A549 (cell line): ENCODE measurements around the gene DUSP10.

Source experiments
- BHLHE40 ChIP-seq: IDR thresholded peaks from 2 replicates; pipeline ENCODE4 v1.6.1; 2012; ENCODE audit warnings: low read depth, low read length, inconsistent platforms
- CHD2 ChIP-seq: fragments of 150-350 bp; IDR thresholded peaks from 2 replicates; pipeline ENCODE4 v1.6.1; 2014; ENCODE audit warnings: low read length; ENCODE audit not compliant: partially characterized antibody
- EP300 ChIP-seq, 2 experiments: fragments of >200 bp; sonication (Bioruptor Twin); formaldehyde crosslinking; IDR thresholded peaks; 2 replicates in 1 of 2; 3 replicates in 1 of 2; pipeline ENCODE4 v1.6.1; 2016 to 2017
- JUN ChIP-seq, 2 experiments: fragments of >200 bp; sonication (Bioruptor Twin); formaldehyde crosslinking; IDR thresholded peaks; 2 replicates in 1 of 2; 3 replicates in 1 of 2; pipeline ENCODE4 v1.6.1; 2016 to 2017
- KDM1A ChIP-seq: fragments of 200-600 bp; sonication (generic); IDR thresholded peaks from 2 replicates; pipeline ENCODE4 v1.6.1; 2016; ENCODE audit warnings: low read depth, mild to moderate bottlenecking
- POLR2A ChIP-seq: IDR thresholded peaks from 2 replicates; pipeline ENCODE4 v1.6.1; 2012; ENCODE audit warnings: mild to moderate bottlenecking, low read length
- RAD21 ChIP-seq, 2 experiments: fragments of >200 bp in 1 of 2; sonication (Bioruptor Twin) in 1 of 2; formaldehyde crosslinking in 1 of 2; IDR thresholded peaks in 1 of 2; conservative IDR thresholded peaks in 1 of 2; 2 replicates in 1 of 2; 3 replicates in 1 of 2; pipeline ENCODE4 v1.6.1; 2012 to 2018; ENCODE audit warnings: inconsistent platforms in 1 of 2
- SMC3 ChIP-seq: fragments of >200 bp; sonication (Bioruptor Twin); formaldehyde crosslinking; IDR thresholded peaks from 3 replicates; pipeline ENCODE4 v1.6.1; 2018; ENCODE audit warnings: inconsistent platforms
- USF2 ChIP-seq: fragments of 450-650 bp; IDR thresholded peaks from 2 replicates; pipeline ENCODE4 v1.6.1; 2014; ENCODE audit warnings: antibody characterized with exemption
- TF ChIP-seq, protein P1 (sequence below): fragments of >200 bp; sonication (Bioruptor Twin); formaldehyde crosslinking; IDR thresholded peaks from 3 replicates; pipeline ENCODE4 v1.5.1; 2016
- TF ChIP-seq, protein P2 (sequence below): fragments of 200-600 bp; sonication (generic); IDR thresholded peaks from 2 replicates; pipeline ENCODE4 v1.6.1; 2016; ENCODE audit warnings: antibody characterized with exemption, mild to moderate bottlenecking, moderate library complexity
- TF ChIP-seq, protein P3 (sequence below): IDR thresholded peaks from 2 replicates; pipeline ENCODE4 v1.6.1; 2012
- TF ChIP-seq, protein P4 (sequence below): IDR thresholded peaks from 2 replicates; pipeline ENCODE4 v1.6.1; 2012

DNA sequence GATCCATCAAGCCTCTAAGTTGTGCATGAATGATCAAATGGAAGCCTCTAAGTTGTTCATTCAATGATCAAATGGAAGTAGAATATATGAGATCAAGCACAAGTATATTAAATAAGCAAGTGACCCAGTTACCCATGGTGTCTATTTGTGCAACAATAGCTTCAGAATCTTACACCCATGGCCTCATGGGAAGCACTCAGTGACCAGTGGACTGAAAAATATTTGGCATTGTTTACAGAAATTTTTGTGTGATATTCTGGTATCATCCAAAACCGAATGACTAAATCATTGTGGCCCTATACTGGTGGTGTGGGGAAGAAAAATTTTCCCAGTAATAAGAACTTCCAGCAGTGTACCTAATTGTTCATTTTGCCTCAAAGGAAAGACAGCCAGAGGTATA is 46.6 kb downstream of the DUSP10 start:
- TF ChIP-seq, protein P1, sequence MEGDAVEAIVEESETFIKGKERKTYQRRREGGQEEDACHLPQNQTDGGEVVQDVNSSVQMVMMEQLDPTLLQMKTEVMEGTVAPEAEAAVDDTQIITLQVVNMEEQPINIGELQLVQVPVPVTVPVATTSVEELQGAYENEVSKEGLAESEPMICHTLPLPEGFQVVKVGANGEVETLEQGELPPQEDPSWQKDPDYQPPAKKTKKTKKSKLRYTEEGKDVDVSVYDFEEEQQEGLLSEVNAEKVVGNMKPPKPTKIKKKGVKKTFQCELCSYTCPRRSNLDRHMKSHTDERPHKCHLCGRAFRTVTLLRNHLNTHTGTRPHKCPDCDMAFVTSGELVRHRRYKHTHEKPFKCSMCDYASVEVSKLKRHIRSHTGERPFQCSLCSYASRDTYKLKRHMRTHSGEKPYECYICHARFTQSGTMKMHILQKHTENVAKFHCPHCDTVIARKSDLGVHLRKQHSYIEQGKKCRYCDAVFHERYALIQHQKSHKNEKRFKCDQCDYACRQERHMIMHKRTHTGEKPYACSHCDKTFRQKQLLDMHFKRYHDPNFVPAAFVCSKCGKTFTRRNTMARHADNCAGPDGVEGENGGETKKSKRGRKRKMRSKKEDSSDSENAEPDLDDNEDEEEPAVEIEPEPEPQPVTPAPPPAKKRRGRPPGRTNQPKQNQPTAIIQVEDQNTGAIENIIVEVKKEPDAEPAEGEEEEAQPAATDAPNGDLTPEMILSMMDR: no peak
- TF ChIP-seq, protein P2, sequence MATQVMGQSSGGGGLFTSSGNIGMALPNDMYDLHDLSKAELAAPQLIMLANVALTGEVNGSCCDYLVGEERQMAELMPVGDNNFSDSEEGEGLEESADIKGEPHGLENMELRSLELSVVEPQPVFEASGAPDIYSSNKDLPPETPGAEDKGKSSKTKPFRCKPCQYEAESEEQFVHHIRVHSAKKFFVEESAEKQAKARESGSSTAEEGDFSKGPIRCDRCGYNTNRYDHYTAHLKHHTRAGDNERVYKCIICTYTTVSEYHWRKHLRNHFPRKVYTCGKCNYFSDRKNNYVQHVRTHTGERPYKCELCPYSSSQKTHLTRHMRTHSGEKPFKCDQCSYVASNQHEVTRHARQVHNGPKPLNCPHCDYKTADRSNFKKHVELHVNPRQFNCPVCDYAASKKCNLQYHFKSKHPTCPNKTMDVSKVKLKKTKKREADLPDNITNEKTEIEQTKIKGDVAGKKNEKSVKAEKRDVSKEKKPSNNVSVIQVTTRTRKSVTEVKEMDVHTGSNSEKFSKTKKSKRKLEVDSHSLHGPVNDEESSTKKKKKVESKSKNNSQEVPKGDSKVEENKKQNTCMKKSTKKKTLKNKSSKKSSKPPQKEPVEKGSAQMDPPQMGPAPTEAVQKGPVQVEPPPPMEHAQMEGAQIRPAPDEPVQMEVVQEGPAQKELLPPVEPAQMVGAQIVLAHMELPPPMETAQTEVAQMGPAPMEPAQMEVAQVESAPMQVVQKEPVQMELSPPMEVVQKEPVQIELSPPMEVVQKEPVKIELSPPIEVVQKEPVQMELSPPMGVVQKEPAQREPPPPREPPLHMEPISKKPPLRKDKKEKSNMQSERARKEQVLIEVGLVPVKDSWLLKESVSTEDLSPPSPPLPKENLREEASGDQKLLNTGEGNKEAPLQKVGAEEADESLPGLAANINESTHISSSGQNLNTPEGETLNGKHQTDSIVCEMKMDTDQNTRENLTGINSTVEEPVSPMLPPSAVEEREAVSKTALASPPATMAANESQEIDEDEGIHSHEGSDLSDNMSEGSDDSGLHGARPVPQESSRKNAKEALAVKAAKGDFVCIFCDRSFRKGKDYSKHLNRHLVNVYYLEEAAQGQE: no peak
- TF ChIP-seq JUN (IDR thresholded peaks at IDR 0.05) (no peak), POLR2A (no peak), CHD2 (no peak), KDM1A (no peak), RAD21 (conservative IDR thresholded peaks at IDR 0.05 in 1 of 2, IDR thresholded peaks at IDR 0.05 in 1 of 2) (no peak), BHLHE40 (no peak), USF2 (no peak), EP300 (IDR thresholded peaks at IDR 0.05) (no peak), SMC3 (no peak)
- TF ChIP-seq, protein P3, sequence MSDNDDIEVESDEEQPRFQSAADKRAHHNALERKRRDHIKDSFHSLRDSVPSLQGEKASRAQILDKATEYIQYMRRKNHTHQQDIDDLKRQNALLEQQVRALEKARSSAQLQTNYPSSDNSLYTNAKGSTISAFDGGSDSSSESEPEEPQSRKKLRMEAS: no peak
- TF ChIP-seq, protein P4, sequence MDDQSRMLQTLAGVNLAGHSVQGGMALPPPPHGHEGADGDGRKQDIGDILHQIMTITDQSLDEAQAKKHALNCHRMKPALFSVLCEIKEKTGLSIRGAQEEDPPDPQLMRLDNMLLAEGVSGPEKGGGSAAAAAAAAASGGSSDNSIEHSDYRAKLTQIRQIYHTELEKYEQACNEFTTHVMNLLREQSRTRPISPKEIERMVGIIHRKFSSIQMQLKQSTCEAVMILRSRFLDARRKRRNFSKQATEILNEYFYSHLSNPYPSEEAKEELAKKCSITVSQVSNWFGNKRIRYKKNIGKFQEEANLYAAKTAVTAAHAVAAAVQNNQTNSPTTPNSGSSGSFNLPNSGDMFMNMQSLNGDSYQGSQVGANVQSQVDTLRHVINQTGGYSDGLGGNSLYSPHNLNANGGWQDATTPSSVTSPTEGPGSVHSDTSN: no peak
